ENCODE data around the gene SPON1. TPM values are rescaled to one million over a fixed set of nuclear protein-coding genes. Genes with fewer than 3 reads are reported as not detected.

SPON1 gene
- total and polyA plus RNA-seq, 8 donors: 9.3 to 122 (median 26.9) TPM

DNA sequence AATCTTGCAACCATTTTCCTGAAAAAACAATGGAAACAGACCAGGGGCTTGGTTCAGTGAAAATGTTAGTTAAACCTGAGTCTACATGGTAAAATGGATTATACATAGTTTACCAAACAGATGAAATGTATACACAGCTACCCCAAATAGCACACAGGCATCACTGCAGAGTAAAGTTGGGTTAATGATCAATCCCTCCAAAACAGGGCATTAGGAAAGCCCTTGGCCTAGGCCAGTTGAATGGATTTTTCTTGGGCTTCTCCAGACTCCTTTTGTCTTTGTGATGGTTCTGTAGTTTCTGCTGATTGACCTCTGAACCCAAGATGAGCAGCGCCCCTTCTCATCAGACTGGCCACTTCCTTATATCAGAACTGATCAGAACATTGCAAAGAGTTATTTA, 222.9 kb downstream of the SPON1 start:
- Histone ChIP-seq H3K27me3 (no peaks in the 10 kb centered on the region), H3K9me3 (no peaks in the 10 kb centered on the region), H3K27ac (no peak overlapping the region), H3K4me3 (no peak overlapping the region), H3K36me3 (no peaks in the 10 kb centered on the region), H3K4me1 (peaks cover 0 to 15% (median 7%) of the 10 kb centered on the region in 4 donors)
- intact Hi-C loops (cut with DNase I; ENCODE audit: low total_unique reads): no loop called here
- no peak for DNase-seq
- no peak for TF ChIP-seq EP300 (IDR thresholded peaks at IDR 0.05)
- TF ChIP-seq, protein P1, sequence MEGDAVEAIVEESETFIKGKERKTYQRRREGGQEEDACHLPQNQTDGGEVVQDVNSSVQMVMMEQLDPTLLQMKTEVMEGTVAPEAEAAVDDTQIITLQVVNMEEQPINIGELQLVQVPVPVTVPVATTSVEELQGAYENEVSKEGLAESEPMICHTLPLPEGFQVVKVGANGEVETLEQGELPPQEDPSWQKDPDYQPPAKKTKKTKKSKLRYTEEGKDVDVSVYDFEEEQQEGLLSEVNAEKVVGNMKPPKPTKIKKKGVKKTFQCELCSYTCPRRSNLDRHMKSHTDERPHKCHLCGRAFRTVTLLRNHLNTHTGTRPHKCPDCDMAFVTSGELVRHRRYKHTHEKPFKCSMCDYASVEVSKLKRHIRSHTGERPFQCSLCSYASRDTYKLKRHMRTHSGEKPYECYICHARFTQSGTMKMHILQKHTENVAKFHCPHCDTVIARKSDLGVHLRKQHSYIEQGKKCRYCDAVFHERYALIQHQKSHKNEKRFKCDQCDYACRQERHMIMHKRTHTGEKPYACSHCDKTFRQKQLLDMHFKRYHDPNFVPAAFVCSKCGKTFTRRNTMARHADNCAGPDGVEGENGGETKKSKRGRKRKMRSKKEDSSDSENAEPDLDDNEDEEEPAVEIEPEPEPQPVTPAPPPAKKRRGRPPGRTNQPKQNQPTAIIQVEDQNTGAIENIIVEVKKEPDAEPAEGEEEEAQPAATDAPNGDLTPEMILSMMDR (IDR thresholded peaks at IDR 0.05): no peak
- no peak for TF ChIP-seq POLR2A (IDR thresholded peaks at IDR 0.05)
- no peak for TF ChIP-seq POLR2AphosphoS5 (IDR thresholded peaks at IDR 0.05)
- WGBS, 5 donors: 78 to 88% (median 85%) methylated on average over 1 of the region's 1 CpG

DNA sequence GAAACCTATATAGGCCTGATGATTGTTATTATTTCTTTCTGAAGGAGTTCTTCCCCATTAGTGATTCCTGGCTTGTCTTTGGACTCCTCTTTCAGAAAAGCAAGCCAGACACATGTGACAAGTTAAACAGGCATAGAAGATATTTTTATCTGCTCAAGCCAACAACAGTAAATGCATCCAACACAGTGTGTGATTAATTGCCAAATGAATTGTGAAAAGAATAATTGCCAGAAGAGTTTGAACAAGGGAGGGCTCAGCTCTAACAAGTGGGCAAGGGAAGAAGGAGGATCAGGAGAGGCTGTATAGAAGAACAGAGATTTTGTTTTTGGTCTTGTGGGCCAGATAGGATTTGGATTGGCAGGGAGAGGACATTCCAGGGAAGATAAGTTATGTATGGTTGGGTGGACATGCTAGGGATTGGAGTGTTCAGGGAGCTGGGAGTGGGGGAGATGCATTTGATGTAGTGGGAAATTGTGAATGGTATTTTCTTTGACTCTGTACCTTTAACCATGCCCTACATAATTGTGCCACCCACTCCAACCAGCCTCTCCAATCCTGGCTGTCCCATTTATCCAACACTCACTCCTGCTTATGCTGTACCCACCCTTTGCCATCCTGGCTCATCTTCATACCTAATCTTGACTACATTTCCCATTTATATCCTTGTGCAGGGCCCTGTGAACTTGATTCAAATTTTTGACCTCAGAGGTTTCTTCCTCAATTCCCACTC, 223.7 kb downstream of the SPON1 start:
- no peak overlapping the region for H3K27ac ChIP-seq
- TF ChIP-seq POLR2A (IDR thresholded peaks at IDR 0.05) (no peak), EP300 (IDR thresholded peaks at IDR 0.05) (no peak), POLR2AphosphoS5 (IDR thresholded peaks at IDR 0.05) (no peak)
- TF ChIP-seq, protein P1 (IDR thresholded peaks at IDR 0.05): no peak
- DNase-seq: peak in 1 of 2 donors; percentile 30
- H3K27me3 ChIP-seq: no peaks in the 10 kb centered on the region
- peaks cover 0 to 21% (median 10%) of the 10 kb centered on the region in 4 donors for H3K4me1 ChIP-seq
- intact Hi-C loops (cut with DNase I; ENCODE audit: low total_unique reads): no loop called here
- H3K36me3 ChIP-seq: no peaks in the 10 kb centered on the region
- H3K4me3 ChIP-seq: no peak overlapping the region
- no peaks in the 10 kb centered on the region for H3K9me3 ChIP-seq

DNA sequence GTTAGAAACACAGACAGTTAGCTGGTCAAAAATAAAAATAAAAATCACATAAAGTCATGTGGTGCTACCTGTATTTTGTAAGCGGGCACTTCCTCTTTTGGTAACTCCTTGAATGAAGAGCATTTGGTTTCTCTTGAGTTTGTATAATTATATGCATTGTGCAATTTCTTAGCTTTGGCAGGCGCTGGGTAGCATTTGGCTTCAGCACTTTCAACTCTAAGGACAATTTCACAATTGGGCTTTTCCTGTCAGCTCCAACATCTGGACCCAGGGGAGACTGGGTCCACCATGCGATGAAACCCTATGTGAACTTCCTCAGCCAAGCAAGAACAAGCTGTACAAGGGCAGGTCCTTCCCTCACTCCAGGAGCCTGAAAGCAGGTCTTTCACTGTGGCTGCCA, 227.4 kb downstream of the SPON1 start:
- Histone ChIP-seq H3K27ac (peak overlapping the region in 4 of 5 donors; percentile 31 to 67 (median 44)), H3K9me3 (no peaks in the 10 kb centered on the region), H3K4me3 (no peak overlapping the region), H3K27me3 (no peaks in the 10 kb centered on the region), H3K4me1 (peaks cover 0 to 24% (median 11%) of the 10 kb centered on the region in 4 donors), H3K36me3 (no peaks in the 10 kb centered on the region)
- intact Hi-C loops (cut with DNase I; ENCODE audit: low total_unique reads): no loop called here
- TF ChIP-seq POLR2A (IDR thresholded peaks at IDR 0.05) (no peak), EP300 (IDR thresholded peaks at IDR 0.05) (peak; percentile 79), POLR2AphosphoS5 (IDR thresholded peaks at IDR 0.05) (peak; percentile 69 to 83 (median 75))
- TF ChIP-seq, protein P1 (IDR thresholded peaks at IDR 0.05): no peak
- 59 to 71% (median 64%) methylated on average over 3 of the region's 3 CpGs for WGBS, 5 donors
- DNase-seq: no peak

DNA sequence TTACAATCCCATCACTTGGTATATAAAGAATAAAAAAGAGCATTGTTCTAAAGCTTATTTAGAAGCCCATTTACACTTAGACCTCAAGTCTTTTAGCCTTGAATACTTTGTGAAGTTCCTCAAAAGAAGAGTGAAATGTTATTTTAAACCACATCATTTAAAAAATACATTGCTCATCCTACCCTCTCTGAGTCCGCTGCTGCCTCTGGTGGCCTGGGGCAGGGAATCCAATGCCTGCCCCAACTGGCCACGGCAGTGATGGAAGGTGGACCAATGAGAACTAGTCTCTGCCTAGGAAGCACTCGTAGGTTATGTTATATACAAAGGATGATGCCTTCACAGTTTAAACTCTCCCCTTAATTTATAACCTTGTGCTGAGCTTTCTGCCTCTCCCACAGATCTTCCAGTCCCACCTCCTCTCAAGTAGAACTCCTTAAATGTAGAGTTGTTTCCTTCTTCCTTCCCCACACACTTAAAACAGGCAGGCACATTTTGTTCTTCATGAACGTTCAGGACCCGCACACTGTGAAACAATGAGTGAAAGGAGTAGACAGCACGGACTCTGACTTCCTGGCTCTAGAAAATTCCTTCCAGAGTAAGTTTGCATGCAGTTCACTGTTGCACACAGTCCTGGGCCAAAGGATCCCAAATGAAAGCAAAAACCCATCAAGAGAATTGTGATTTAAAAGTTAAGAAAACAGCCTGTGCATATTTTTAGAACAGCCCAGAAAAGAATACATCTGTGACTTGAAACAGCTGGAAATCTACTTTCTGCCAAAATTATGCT, 228.7 kb downstream of the SPON1 start:
- TF ChIP-seq POLR2AphosphoS5 (IDR thresholded peaks at IDR 0.05): peak in 1 of 3 donors; percentile 13
- TF ChIP-seq, protein P1 (IDR thresholded peaks at IDR 0.05): no peak
- H3K4me3 ChIP-seq: no peak overlapping the region
- H3K9me3 ChIP-seq: no peaks in the 10 kb centered on the region
- no peak for DNase-seq
- H3K4me1 ChIP-seq: peaks cover 0 to 22% (median 8%) of the 10 kb centered on the region in 4 donors
- no peaks in the 10 kb centered on the region for H3K36me3 ChIP-seq
- WGBS, 5 donors: 55 to 65% (median 63%) methylated on average over 6 of the region's 6 CpGs
- H3K27me3 ChIP-seq: no peaks in the 10 kb centered on the region
- intact Hi-C loops (cut with DNase I; ENCODE audit: low total_unique reads): no loop called here
- H3K27ac ChIP-seq: peak overlapping the region in 4 of 5 donors; percentile 31 to 67 (median 44)
